Uterus (tissue), 4 donors: ENCODE data around the gene CACNG8. TPM values are rescaled to one million over a fixed set of nuclear protein-coding genes. Genes with fewer than 3 reads are reported as not detected.
A peak's percentile ranks its signal among the peaks of the same experiment; 100 is the strongest.

Source experiments
- DNase-seq, 2 donors: peaks; one replicate each; pipeline ENCODE4 v3.0.0-alpha.2; 2019 to 2020
- H3K27ac ChIP-seq, 2 donors: fragments of 200-600 bp; sonication (generic); 1 replicate in 1 of 2; 2 replicates in 1 of 2; pipeline ENCODE4 v1.5.1; 2016 to 2018
- H3K27me3 ChIP-seq, 2 donors: fragments of 200-600 bp; sonication (generic); one replicate each; pipeline ENCODE4 v1.5.1; 2018 to 2019; ENCODE audit warnings: control low read depth in 1 of 2
- H3K36me3 ChIP-seq, 2 donors: fragments of 200-600 bp; sonication (generic); one replicate each; pipeline ENCODE4 v1.5.1; 2019; ENCODE audit warnings: control low read depth in 1 of 2
- H3K4me1 ChIP-seq, 2 donors: fragments of 200-600 bp; sonication (generic); one replicate each; pipeline ENCODE4 v1.5.1; 2018 to 2019; ENCODE audit warnings: control low read depth in 1 of 2
- H3K4me3 ChIP-seq, 2 donors: fragments of 200-600 bp; sonication (generic); 1 replicate in 1 of 2; 2 replicates in 1 of 2; pipeline ENCODE4 v1.5.1; 2018 to 2019; ENCODE audit warnings: mild to moderate bottlenecking in 1 of 2
- H3K9me3 ChIP-seq, 2 donors: fragments of 200-600 bp; sonication (generic); one replicate each; pipeline ENCODE4 v1.5.1; 2019; ENCODE audit warnings: control low read depth in 1 of 2
- CTCF ChIP-seq, 4 experiments: fragments of 200-600 bp in 2 of 4; fragments of 450-650 bp in 2 of 4; sonication (generic) in 2 of 4; IDR thresholded peaks; one replicate each; pipeline ENCODE4 v1.5.1; 2016 to 2019; ENCODE audit warnings: antibody characterized with exemption in 4 of 4, mild to moderate bottlenecking in 2 of 4, moderate library complexity in 1 of 4
- POLR2A ChIP-seq, 2 donors: fragments of 450-650 bp; IDR thresholded peaks; one replicate each; pipeline ENCODE4 v1.6.1; 2016; ENCODE audit warnings: antibody characterized with exemption in 2 of 2, mild to moderate bottlenecking in 1 of 2, moderate library complexity in 1 of 2
- intact Hi-C: fragments of 100-400 bp; cut with DNase I; formaldehyde crosslinking; loops from one replicate; pipeline ENCODE4 v1.15.1; 2023; ENCODE audit warnings: low total_unique reads
- total RNA-seq, 4 donors: library from RNA; depleted of rRNA in 3 of 4; stranded (reverse); fragments of >200 nt in 3 of 4; gene quantifications; one replicate each; pipeline versions ENCODE4 v1.1.0 to v1.2.4, GENCODE V29; 2014 to 2023
- donor health status: DM: yes; HTN: yes; CAD: no.

Gene CACNG8
- total RNA-seq, 4 donors from 2014 or later, result 0.21 to 0.24 TPM; not detected in 2

GRCh38 chr19:53977429-53977990, 14.8 kb downstream of the CACNG8 start:
- peaks cover 4 to 36% of the 10 kb centered on the region in 2 donors for H3K27me3 ChIP-seq
- DNase-seq, result peak; percentile 58 to 68
- no peak overlapping the region for H3K27ac ChIP-seq
- H3K36me3 ChIP-seq, result no peaks in the 10 kb centered on the region
- H3K9me3 ChIP-seq, result no peaks in the 10 kb centered on the region
- TF ChIP-seq CTCF (IDR thresholded peaks at IDR 0.05) (no peak), POLR2A (IDR thresholded peaks at IDR 0.05) (no peak)
- H3K4me1 ChIP-seq, result peaks cover 0 to 7% of the 10 kb centered on the region in 2 donors
- H3K4me3 ChIP-seq, result no peak overlapping the region
- intact Hi-C loops, result no loop called here

- no peaks in the 10 kb centered on the region for H3K36me3 ChIP-seq
- peak; percentile 21 for DNase-seq
- no peak overlapping the region for H3K27ac ChIP-seq
- no peaks in the 10 kb centered on the region for H3K9me3 ChIP-seq
- no peak overlapping the region for H3K4me3 ChIP-seq
- H3K4me1 ChIP-seq, result peaks cover 0 to 11% of the 10 kb centered on the region in 2 donors
- H3K27me3 ChIP-seq, result peaks cover 4 to 36% of the 10 kb centered on the region in 2 donors
- intact Hi-C loops, result no loop called here
- TF ChIP-seq POLR2A (IDR thresholded peaks at IDR 0.05) (no peak), CTCF (IDR thresholded peaks at IDR 0.05) (no peak)
These were observed 15.4 kb downstream of the CACNG8 start for GRCh38 chr19:53977991-53978731.

GRCh38 chr19:53978975-53979801, 16.5 kb downstream of the CACNG8 start:
- intact Hi-C loops, result no loop called here
- H3K4me3 ChIP-seq, result no peak overlapping the region
- TF ChIP-seq POLR2A (IDR thresholded peaks at IDR 0.05) (no peak), CTCF (IDR thresholded peaks at IDR 0.05) (no peak)

GRCh38 chr19:53980539-53981375, 18.0 kb downstream of the CACNG8 start:
- intact Hi-C loops, result no loop called here
- no peaks in the 10 kb centered on the region for H3K9me3 ChIP-seq
- H3K4me3 ChIP-seq, result no peak overlapping the region
- H3K36me3 ChIP-seq, result no peaks in the 10 kb centered on the region
- H3K27ac ChIP-seq, result no peak overlapping the region
- DNase-seq, result no peak
- peaks cover 4 to 36% of the 10 kb centered on the region in 2 donors for H3K27me3 ChIP-seq
- no peak for TF ChIP-seq POLR2A (IDR thresholded peaks at IDR 0.05)
- TF ChIP-seq CTCF (IDR thresholded peaks at IDR 0.05), result no peak
- peaks cover 0 to 11% of the 10 kb centered on the region in 2 donors for H3K4me1 ChIP-seq

More at GRCh38 chr19:53978975-53979801, 16.5 kb downstream of the CACNG8 start:
- peaks cover 0 to 11% of the 10 kb centered on the region in 2 donors for H3K4me1 ChIP-seq
- H3K27me3 ChIP-seq, result peaks cover 4 to 36% of the 10 kb centered on the region in 2 donors
- H3K9me3 ChIP-seq, result no peaks in the 10 kb centered on the region
- no peak for DNase-seq
- no peak overlapping the region for H3K27ac ChIP-seq
- H3K36me3 ChIP-seq, result no peaks in the 10 kb centered on the region
